Non-pigmented ciliary epithelial cell (primary cell): Measurements from ENCODE around the gene ZNF786.
"Not testable (repeated sequence)": the region's sequence is repeated elsewhere in the genome, so short reads cannot be mapped to it uniquely, and the experiment has no call there.

ENCODE experiments used
- DNase-seq: peaks from one replicate; pipeline ENCODE4 v3.0.0-alpha.2; 2010; ENCODE audit warnings: low read depth

ZNF786 gene

GRCh38 chr7:149077594-149077993 lies 12.9 kb downstream of the ZNF786 start:
- no peak for DNase-seq

GRCh38 chr7:149075286-149075685 lies 15.2 kb downstream of the ZNF786 start:
- DNase-seq = no peak

GRCh38 chr7:149074116-149074885 lies 16.2 kb downstream of the ZNF786 start:
- no peak for DNase-seq

- no peak for DNase-seq
Observed at GRCh38 chr7:149072438-149072775, 18.1 kb downstream of the ZNF786 start.

GRCh38 chr7:149071641-149072437 lies 18.7 kb downstream of the ZNF786 start:
- DNase-seq = no peak

GRCh38 chr7:149071182-149071635 lies 19.3 kb downstream of the ZNF786 start:
- DNase-seq = no peak

GRCh38 chr7:149070372-149071125 lies 20.0 kb downstream of the ZNF786 start:
- DNase-seq = no peak

GRCh38 chr7:149067869-149068268 lies 22.6 kb downstream of the ZNF786 start:
- no peak for DNase-seq

- DNase-seq = no peak
Observed at GRCh38 chr7:149063476-149063875, 27.0 kb downstream of the ZNF786 start.

- DNase-seq = not testable (repeated sequence)
Observed at GRCh38 chr7:149062217-149062899, 28.2 kb downstream of the ZNF786 start.

- DNase-seq = no peak
Observed at GRCh38 chr7:149060156-149060555, 30.4 kb downstream of the ZNF786 start.

- no peak for DNase-seq
Observed at GRCh38 chr7:149053885-149054284, 36.6 kb downstream of the ZNF786 start.

- no peak for DNase-seq
Observed at GRCh38 chr7:149053384-149053783, 37.1 kb downstream of the ZNF786 start.

GRCh38 chr7:149050941-149051340 lies 39.6 kb downstream of the ZNF786 start:
- no peak for DNase-seq

GRCh38 chr7:149048805-149049204 lies 41.7 kb downstream of the ZNF786 start:
- no peak for DNase-seq

GRCh38 chr7:149046416-149046815 lies 44.1 kb downstream of the ZNF786 start:
- DNase-seq = no peak

- DNase-seq = no peak
Observed at GRCh38 chr7:149043936-149044335, 46.6 kb downstream of the ZNF786 start.

- no peak for DNase-seq
Observed at GRCh38 chr7:149041350-149041749, 49.2 kb downstream of the ZNF786 start.

GRCh38 chr7:149038641-149039040 lies 51.9 kb downstream of the ZNF786 start:
- DNase-seq = not testable (repeated sequence)

- no peak for DNase-seq
Observed at GRCh38 chr7:149036676-149037075, 53.8 kb downstream of the ZNF786 start.

GRCh38 chr7:149031353-149031910 lies 59.1 kb downstream of the ZNF786 start:
- no peak for DNase-seq

- DNase-seq = not testable (repeated sequence)
Observed at GRCh38 chr7:149030439-149030838, 60.1 kb downstream of the ZNF786 start.
